Measurements from ENCODE around the gene ATG5.

DNA sequence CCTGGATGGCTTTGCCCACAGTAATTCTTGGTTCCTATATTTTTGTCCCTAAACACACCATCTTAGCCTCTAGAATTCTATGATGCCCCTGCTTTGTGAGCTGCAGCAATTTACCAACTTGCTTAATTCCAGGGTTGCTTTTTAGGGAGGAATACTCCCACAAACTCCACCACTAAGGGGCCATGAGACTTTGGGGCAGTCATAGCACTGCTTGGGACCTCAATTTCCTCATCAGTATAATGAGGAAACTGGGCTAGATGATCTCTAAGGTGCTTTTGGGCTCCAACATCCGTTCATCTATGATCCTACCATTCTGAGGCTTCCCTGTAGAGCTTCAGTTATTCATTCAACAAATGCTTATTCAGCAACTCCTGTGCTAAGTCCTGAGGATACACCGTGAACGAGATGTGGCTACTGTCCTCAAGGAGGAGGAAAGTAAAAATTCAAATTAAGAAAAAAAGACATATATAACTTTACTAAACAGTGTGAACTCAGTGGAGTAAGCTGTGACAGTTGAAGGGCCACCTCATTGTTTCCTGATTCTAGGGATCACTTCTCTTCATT is 164.2 kb downstream of the ATG5 start:
- TF ChIP-seq, protein P1, sequence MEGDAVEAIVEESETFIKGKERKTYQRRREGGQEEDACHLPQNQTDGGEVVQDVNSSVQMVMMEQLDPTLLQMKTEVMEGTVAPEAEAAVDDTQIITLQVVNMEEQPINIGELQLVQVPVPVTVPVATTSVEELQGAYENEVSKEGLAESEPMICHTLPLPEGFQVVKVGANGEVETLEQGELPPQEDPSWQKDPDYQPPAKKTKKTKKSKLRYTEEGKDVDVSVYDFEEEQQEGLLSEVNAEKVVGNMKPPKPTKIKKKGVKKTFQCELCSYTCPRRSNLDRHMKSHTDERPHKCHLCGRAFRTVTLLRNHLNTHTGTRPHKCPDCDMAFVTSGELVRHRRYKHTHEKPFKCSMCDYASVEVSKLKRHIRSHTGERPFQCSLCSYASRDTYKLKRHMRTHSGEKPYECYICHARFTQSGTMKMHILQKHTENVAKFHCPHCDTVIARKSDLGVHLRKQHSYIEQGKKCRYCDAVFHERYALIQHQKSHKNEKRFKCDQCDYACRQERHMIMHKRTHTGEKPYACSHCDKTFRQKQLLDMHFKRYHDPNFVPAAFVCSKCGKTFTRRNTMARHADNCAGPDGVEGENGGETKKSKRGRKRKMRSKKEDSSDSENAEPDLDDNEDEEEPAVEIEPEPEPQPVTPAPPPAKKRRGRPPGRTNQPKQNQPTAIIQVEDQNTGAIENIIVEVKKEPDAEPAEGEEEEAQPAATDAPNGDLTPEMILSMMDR (IDR thresholded peaks at IDR 0.05), result no peak
- TF ChIP-seq POLR2A (IDR thresholded peaks at IDR 0.05), result no peak

Measured in esophagus squamous epithelium (tissue), 4 donors.